ENCODE data around the gene MAPK6. TPM values are rescaled to one million over a fixed set of nuclear protein-coding genes. Genes with fewer than 3 reads are reported as not detected.
"Not testable (repeated sequence)": the region's sequence is repeated elsewhere in the genome, so short reads cannot be mapped to it uniquely, and the experiment has no call there.

MAPK6 gene
- total RNA-seq (2014; rRNA removed; shearing (Covaris generic); ENCODE audit: low replicate concordance): 24.7 and 45.4 TPM in 2 replicates

DNA sequence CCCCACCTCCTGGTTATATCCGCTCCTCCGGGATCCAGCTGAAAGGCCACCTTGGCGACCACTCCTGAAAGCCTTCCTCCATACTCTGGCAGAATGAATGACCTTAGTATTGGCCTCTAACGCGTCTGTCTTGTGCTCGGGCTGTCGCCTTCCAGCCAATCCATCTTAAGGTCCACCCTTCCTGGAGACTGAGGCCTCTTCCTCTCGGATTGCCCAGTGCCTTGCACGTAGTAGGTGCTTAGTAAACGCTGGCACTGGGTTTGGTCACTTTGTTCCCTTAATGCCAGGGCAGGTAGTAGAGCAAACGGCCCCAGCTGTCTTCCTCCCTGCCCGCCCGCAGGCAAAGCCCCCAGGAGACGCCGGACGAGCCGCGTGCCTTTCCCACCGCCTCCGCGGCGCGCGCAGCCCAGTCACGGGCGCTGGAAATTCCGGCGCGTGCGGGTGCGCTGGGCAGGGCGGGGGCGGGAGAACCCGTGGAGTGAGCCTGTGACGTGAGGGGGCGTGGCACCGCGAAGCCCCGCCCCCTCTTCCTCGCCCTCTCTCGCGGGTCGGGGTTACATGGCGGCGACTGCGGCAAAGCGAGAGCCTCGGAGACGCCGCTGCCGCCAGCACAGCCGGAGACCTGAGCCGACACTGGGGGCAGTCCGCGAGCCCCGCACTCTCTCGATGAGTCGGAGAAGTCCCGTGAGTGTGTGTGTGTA, at the start of gene MAPK6:
MAPK6 (plus strand) TSS at position 527 of the 701 bp plus-strand sequence. CDS start 27,242 bp downstream, outside the sequence.
- peak; percentile 92 for DNase-seq (ENCODE audit: low read depth)
- in situ Hi-C loops (cut with HindIII; ENCODE audit: low pct_unique_long_range_greater_than_20kb, low sequenced_read_pairs): no loop called here

GRCh38 chr15:51969728-51970127, 49.3 kb upstream of the MAPK6 start:
- DNase-seq (ENCODE audit: low read depth): peak; percentile 42
- in situ Hi-C loops (cut with HindIII; ENCODE audit: low pct_unique_long_range_greater_than_20kb, low sequenced_read_pairs): no loop called here

DNA sequence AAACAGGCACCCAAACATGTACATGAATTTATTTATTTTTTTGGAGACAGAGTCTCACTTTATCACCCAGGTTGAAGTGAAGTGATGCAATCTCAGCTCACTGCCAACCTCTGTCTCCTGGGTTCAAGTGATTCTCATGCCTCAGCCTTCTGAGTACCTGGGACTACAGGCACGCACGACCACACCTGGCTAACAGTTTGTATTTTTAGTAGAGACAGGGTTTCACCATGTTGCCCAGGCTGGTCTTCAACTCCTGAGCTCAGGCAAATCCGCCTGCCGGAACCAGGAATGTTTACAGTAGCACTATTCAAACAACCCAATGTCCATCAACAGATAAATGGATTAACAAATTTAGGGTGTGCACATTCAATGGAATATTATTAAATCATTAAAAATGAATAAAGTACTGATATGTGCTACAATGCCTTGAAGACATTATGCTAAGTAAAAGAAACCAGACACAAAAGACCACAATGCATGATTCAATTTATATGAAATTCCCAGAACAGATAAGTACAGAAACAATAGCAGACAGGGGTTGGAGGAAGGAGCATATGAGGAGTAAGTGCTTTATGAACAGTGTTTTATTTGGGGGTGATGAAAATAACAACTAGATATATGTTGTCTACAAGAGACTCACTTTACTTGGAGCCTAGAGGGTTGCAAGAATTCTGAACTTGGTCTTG, 48.7 kb upstream of the MAPK6 start:
- in situ Hi-C loops (cut with HindIII; ENCODE audit: low pct_unique_long_range_greater_than_20kb, low sequenced_read_pairs): no loop called here
- no peak for DNase-seq (ENCODE audit: low read depth)

- no peak for DNase-seq (ENCODE audit: low read depth)
- in situ Hi-C loops (cut with HindIII; ENCODE audit: low pct_unique_long_range_greater_than_20kb, low sequenced_read_pairs): no loop called here
Observed at GRCh38 chr15:51971032-51971374, 48.0 kb upstream of the MAPK6 start.

DNA sequence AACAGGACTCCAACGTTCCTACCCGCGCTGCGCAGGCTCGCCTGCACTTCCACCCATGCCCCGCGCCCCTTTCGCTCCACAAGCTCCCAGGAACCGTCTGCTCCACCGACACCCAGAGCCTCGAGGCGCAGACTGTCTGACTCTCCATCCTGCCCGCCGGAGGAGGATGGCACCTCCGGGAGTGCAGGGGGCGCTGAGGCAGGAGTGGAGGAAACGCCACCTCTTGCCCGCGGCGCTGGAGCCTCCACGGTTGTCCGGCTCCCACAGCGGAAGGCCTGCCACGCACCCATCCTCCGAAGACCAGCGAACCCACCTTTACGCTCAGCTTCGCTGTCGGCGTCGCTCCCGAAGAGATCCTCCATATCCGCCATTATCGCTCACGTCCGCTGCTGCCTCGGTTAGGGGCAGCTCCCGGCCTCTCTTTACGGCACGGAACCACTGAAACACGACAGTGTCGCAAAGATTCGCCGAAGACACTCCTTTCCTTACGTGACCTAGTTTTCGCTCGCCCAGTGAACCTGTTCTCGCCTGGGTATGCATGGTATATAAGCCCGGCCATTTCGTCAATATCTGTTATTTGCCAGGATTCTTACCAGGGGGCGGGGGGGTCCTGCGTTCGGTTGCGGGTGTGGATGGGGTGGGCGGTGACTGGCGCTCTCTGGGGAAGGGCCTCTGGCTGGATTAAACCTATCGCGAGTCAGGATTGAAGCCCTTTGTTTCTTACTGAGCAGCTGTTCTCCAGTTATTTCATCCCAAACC, 47.5 kb upstream of the MAPK6 start, which contains the start of gene LEO1:
LEO1 (minus strand) TSS at position 404 of the 759 bp plus-strand sequence; CDS start at position 371, 33 bp downstream.
- DNase-seq (ENCODE audit: low read depth): peak; percentile 92
- in situ Hi-C loops (cut with HindIII; ENCODE audit: low pct_unique_long_range_greater_than_20kb, low sequenced_read_pairs): no loop called here

GRCh38 chr15:51973220-51973619, 45.8 kb upstream of the MAPK6 start:
- DNase-seq (ENCODE audit: low read depth): no peak
- in situ Hi-C loops (cut with HindIII; ENCODE audit: low pct_unique_long_range_greater_than_20kb, low sequenced_read_pairs): no loop called here

DNA sequence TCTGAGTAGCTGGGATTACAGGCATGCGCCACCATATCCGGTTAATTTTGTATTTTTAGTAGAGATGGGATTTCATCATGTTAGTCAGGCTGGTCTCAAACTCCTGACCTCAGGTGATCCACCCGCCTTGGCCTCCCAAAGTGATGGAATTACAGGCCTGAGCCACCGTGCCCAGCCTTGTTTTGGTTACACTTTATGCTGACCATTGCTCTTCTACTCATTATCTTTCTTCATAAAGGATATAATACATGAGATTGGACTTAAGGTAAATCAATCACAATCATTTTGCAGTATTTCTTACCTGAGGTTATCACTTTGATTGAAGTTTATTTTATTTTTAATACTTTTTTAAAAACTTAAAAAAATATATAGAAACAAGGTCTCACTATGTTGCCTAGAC, 45.2 kb upstream of the MAPK6 start:
- in situ Hi-C loops (cut with HindIII; ENCODE audit: low pct_unique_long_range_greater_than_20kb, low sequenced_read_pairs): no loop called here
- DNase-seq (ENCODE audit: low read depth): no peak

DNA sequence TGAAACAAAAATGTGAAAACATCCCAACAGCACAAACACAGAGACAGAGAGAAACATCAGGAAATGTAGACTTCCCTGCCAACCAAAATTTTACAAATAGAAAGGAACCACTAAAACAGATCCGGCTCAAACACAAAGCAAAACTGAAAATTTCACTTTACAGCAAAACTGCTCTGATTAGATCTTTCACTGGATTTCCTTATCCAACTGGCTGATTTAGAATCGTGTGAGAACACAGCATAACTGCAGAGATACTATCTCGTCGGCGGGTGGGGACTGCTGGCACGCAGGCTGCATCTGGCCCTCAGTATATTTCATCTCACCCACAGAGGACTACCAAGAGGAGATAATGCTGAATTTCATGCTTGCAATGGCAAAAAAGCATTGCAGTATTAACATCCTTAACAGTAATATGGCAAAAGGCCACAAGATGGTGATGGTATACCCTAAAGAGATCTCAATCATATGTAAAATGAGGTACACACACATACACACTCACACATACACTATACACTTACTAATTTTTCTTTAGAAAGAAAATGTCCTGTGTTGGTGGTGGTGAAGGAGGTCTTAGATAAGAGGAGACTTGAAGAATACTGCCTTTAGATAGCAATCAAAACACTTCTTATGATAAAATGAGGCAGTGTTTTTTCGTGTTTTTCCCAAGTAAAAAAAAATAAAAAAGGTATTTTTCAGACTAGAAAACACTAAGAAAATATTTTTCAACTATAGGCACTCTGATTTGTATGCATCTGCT, 36.8 kb upstream of the MAPK6 start:
- peak; percentile 46 for DNase-seq (ENCODE audit: low read depth)
- in situ Hi-C loops (cut with HindIII; ENCODE audit: low pct_unique_long_range_greater_than_20kb, low sequenced_read_pairs): no loop called here

DNA sequence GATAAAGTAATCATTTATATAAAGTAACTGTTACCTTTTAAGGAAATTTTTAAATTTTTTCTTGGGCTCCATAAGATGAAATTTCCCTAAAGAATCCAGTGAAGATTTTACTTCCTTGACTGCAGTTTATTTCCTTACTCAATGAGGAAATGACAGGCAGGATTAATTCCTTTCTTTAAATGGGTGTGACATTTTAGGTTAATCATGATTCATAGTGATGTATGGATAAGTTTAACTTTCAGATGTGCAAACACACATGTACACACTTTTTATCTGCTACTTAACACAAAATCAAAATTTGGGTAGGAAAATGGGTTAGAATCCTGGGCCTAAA, 36.3 kb upstream of the MAPK6 start:
- no peak for DNase-seq (ENCODE audit: low read depth)
- in situ Hi-C loops (cut with HindIII; ENCODE audit: low pct_unique_long_range_greater_than_20kb, low sequenced_read_pairs): no loop called here

GRCh38 chr15:51991141-51991540, 27.9 kb upstream of the MAPK6 start:
- DNase-seq (ENCODE audit: low read depth): no peak
- in situ Hi-C loops (cut with HindIII; ENCODE audit: low pct_unique_long_range_greater_than_20kb, low sequenced_read_pairs): no loop called here

GRCh38 chr15:51992953-51993352, 26.1 kb upstream of the MAPK6 start:
- no peak for DNase-seq (ENCODE audit: low read depth)
- in situ Hi-C loops (cut with HindIII; ENCODE audit: low pct_unique_long_range_greater_than_20kb, low sequenced_read_pairs): no loop called here

DNA sequence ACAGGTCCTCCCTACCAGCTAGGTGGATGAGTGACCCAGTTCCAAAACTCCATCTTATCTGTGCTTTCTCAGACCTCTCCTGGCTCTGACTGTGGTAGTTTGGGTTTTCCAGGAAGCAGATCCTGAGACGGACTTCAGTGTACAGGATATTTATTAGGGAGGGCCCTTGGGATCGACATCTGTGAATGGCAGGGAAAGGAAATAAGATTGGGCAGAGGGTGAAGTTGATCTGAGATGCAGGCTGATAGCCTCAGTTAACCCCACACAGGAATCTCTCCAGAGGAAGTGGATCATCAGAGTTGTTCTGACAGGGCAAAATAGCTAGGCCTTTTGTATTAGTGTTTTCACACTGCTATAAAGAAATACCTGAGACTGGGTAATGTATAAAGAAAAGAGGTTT, 16.7 kb upstream of the MAPK6 start:
- in situ Hi-C loops (cut with HindIII; ENCODE audit: low pct_unique_long_range_greater_than_20kb, low sequenced_read_pairs): no loop called here
- no peak for DNase-seq (ENCODE audit: low read depth)

DNA sequence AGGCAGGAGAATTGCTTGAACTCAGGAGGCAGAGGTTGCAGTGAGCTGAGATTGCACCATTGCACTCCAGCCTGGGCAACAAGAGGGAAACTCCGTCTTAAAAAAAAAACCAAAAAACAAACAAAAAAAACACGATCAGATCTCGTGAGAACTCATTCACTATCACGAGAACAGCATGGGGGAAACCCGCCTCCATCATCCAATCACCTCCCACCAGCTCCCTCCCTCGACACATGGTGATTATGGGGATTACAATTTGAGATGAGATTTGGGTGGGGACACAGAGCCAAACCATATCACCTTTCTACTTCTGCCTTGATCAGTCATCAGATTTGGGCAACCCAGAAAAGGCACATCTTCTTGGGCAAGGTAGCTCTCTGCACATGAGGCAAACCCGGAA, 15.9 kb upstream of the MAPK6 start:
- in situ Hi-C loops (cut with HindIII; ENCODE audit: low pct_unique_long_range_greater_than_20kb, low sequenced_read_pairs); DNase-seq (ENCODE audit: low read depth): not testable (repeated sequence)

DNA sequence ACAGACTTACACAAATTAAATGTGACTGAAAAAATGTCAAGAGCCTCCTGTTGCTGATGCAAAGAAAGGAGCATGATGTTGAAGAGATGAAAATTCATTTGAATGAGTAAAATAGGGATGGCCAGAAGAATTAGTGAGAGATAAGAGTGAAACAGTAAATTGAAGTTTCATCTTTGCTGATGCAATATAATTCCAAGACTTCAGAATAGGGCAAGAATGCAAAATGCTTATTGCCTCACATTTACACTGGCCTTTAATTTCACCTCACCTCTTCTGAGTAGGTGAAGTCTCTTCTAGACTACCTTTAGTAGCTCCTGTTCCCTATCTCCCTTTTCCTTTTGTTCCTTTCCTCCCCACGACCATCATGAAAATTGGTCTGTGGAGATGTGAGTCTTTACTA, 15.3 kb upstream of the MAPK6 start:
- DNase-seq (ENCODE audit: low read depth): no peak
- in situ Hi-C loops (cut with HindIII; ENCODE audit: low pct_unique_long_range_greater_than_20kb, low sequenced_read_pairs): no loop called here

DNA sequence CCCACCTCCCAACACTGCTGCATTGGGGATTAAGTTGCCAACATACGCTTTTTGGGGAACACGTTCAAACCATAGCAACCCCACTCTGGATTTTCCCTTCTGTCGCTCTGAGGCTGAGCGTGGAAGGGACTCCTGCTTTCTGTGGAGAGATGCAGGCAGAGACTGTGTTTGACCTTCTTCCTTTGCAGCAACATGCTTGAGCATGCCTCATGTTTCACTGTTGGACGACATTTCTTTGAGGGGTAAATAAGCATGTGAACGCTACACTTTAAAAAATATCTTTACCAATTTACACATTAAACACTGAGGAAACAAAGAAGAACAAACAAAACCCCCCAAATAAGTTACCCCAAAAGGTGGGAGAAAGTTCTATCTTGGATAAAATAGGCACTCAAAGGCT, 14.2 kb upstream of the MAPK6 start:
- DNase-seq (ENCODE audit: low read depth): no peak
- in situ Hi-C loops (cut with HindIII; ENCODE audit: low pct_unique_long_range_greater_than_20kb, low sequenced_read_pairs): no loop called here

DNA sequence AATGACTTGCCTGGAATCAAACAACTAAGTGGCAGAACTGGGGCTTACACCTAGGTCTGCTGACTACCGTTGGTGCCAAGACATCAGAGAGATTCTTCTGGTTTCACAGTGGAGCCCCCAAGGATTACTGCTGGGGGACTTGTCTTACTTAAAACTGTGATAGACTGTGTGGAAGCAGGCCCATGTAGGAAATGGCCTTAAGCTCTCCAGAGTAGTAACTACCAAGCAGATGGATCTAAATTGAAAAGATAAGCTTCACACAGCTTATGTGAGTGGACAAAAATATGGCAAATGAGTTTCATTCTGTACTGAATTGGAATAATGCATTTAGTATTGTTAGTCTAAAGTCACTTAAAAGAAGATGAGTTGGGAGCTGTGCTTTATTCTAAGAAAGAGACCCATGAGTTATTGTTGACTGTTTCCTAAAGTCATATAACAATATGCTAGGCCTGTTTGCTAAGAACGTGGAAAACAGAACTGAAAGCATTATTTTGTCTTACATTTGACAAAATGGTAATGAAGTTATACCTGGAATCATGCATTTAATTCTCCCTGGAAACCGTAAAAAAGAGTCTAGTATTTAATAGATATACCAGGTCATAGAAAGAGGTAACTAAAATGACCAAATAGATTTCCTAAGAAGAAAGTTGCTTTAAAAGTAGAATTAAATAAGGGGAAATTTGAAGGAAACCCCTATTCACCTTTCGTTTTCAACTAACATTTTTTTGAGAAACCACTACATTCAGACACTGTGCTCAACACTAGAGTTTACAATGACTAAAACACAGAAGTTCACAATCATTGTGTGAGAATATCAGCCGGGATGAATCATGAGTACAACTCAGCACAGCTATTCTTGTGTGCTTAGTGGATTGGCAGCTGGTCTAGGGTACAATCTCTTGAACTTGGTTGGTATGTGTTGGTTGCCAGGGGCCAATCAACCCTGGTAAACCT, 13.0 kb upstream of the MAPK6 start:
- in situ Hi-C loops (cut with HindIII; ENCODE audit: low pct_unique_long_range_greater_than_20kb, low sequenced_read_pairs): no loop called here
- no peak for DNase-seq (ENCODE audit: low read depth)

DNA sequence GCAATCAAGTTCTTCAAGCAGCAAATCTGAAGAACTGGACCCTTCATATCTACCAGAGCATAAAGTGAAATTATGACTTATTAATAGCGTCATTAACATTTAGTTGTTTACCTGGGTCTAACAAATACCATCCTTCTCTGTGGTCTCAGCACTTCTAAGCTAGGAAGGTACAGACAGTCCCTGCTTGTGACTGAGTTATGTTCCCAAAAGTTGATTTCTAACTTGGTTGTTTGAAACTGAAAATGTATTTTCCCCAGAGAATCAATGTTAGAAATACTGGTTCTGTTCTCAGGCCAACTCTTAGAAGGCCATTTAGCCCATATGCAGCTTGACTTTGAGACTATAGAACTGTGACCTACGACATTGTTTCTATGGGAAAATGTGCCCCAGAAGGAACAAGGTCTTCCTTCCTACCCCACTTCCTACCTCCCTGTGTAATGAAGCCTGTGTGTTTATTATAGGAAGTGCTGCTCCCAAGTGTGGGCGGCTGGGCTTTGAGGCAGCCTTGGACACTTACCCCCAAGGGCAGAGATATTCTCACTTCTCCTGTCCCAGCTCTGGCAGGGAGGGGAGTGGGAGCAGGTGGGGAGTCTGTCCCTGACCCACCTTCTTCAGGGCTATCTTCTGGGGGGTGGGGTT, 12.2 kb upstream of the MAPK6 start:
- in situ Hi-C loops (cut with HindIII; ENCODE audit: low pct_unique_long_range_greater_than_20kb, low sequenced_read_pairs): no loop called here
- no peak for DNase-seq (ENCODE audit: low read depth)

Data from Caki2 (cell line).